GM21390 (cell line): ENCODE data around the gene SEBOX.
A peak's percentile ranks its signal among the peaks of the same experiment; 100 is the strongest.
"Not testable (repeated sequence)": the region's sequence is repeated elsewhere in the genome, so short reads cannot be mapped to it uniquely, and the experiment has no call there.

Source experiments
- ATAC-seq: cut with Tn5 transposase; IDR thresholded peaks from one replicate; pipeline ENCODE4 v1.9.1; 2021; ENCODE audit not compliant: unreplicated experiment

The SEBOX gene

DNA sequence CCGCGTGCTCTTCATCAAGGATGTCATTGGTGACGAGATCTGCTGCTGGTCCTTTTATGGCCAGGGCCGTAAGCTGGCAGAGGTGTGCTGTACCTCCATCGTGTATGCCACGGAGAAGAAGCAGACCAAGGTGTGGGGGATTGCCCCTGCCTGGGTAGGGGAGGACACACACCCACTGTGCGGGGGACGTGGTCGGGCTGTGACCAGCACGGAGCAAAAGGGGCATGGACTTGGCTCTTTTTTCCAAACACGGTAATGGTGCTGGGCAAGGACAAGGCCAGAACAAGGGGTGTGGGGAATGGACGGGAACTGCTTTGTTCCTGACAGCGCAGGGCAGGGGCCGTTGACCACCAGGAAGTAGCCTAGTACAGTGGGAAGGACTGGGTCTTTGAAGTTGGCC lies 22.7 kb downstream of the SEBOX start:
- no peak for ATAC-seq

DNA sequence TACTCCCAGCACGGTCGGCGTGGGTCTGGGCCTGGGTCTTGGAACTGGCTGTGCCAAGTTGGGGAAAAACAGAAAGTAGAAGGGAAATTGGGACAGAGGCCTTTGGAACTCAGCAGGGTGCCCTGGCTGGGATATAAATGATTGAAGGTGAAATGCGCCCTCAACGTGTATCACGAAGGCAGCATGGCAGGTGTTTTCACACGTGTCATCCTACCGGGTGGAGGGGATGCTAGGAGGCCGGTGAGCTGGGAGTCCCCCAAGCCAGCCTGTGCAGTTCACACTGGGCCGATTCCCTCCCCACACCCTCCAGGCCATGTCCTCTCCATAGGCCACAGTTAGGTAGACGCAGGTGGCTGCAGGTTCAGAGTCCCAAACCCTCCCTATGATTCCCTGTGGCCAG lies 23.5 kb downstream of the SEBOX start:
- no peak for ATAC-seq

DNA sequence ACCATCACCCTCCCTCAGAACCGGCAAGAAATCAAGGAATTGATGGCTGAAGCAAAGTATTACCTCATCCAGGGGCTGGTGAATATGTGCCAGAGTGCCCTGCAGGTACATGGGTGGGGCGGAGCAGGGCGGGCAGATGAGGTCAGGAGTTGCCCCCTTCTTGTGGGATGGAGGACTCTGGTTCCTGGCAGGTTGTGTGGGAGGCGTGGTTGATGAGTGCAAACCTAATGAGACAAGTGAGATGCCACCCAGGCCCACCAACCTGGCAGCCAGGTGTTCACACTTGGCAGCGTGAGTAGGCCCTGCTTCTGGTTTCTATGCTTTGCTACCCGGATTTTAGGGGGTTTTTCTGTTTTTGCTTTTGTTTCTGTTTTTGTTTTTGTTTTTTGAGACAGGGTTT lies 24.6 kb downstream of the SEBOX start:
- no peak for ATAC-seq

DNA sequence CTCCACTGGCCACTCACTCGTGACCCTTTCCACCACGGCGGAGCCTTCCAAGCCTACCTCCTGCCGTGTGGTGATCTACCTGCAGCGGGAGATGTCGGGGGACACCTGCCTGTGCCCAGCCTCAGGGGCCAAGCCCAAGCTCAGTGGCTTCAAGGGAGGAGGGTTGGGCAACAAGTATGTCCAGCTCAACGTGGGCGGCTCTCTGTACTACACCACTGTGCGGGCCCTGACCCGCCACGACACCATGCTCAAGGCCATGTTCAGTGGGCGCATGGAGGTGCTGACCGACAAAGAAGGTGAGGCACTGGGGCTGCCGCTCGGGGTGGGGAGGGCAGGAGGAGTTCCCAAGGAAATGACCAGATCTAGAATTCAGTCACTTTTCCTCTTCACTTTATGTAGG lies 25.6 kb downstream of the SEBOX start:
- no peak for ATAC-seq

DNA sequence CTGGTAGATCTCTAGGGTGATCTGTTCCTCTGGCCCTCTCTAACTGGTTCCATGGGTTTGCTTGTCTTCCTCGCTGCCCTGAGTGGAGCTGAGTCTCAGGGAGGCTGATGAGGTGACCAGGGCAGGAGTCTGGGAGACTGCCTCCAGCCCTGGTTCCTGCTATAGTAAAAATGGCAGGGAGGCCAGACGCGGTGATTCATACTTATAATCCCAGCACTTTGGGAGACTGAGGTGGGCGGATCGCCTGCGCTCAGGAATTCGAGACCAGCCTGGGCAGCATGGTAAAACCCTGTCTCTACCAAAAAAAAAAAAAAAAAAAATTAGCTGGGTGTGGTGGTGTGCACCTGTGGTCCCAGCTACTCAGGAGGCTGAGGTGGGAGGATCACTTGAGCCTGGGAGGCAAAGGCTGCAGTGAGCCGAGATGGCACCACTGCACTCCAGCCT lies 26.2 kb downstream of the SEBOX start:
- ATAC-seq, result not testable (repeated sequence)

DNA sequence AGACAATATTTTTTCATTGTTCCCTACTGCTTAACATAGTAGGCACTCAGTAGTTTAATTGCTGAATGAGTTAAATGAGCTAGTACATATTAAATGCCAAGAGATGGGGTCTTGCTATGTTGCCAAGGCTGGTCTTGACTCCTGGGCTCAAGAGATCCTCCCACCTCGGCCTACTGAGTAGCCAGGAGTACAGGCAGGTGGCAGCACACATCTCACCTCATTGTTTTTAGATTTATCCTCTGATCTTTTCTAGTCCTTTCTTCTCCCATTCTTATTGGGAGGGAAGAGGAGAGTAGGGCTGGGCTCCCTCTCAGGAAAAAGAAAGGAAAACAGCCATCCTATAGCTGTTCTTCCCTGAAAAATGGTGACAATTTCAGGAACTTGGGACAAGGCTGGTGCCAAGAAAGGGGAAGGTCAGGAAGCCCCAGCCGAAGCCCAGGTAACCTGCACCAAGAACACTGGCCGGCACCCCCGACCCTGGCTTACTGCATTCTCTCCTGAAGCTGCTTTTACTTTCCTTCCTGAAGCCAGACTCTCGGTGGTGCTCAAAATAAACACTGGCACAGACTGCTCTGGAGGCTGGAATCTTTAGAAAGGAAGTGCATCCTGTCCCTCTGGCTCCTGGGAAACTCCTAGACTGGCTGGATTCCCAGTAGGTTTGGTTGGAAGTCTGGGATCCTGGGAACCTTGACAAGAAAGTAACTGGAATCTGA lies 26.8 kb downstream of the SEBOX start:
- ATAC-seq, result no peak

DNA sequence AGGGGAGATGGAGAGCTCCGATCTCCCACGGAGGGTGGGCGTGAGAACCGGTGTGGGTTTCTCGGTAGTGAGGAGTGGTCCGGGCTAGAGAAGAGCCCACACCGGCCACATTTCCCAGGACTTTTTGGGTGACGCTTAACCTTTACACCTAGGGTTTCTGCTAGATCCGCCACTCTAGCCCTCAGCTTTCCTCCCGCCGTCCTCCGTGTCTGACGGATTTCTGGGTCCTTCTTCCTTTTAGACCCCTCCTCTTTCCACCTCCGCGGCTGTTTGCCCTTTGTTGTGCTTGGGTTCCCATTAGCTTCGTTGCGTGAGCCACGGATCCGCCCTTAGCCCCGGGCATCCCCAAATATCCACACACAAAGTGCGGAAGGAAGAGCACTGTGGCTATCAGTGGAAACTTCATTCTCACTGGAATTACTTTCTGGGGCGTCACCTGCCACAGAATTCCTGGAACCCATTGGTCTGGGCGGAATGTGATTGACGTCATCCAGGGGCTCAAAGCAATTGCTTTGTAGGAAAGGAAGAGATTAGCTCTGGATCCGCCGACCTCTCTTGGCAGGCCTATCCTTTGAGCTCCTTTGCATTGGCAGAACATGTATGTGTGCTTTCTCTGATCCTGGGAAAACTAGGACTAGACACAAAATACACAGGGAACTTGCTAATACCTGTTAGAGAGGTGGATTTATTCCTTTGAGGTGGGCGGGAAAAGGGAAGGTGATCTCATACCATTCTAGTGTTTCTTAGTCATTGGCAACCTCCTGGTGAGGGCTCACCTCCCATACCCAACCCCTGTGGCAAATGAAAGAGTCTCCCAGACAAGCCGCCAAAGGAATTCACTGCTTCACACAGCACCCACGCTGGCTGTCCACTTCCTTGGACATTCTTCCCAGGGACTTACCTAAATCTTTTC lies 28.8 kb downstream of the SEBOX start:
- no peak for ATAC-seq

DNA sequence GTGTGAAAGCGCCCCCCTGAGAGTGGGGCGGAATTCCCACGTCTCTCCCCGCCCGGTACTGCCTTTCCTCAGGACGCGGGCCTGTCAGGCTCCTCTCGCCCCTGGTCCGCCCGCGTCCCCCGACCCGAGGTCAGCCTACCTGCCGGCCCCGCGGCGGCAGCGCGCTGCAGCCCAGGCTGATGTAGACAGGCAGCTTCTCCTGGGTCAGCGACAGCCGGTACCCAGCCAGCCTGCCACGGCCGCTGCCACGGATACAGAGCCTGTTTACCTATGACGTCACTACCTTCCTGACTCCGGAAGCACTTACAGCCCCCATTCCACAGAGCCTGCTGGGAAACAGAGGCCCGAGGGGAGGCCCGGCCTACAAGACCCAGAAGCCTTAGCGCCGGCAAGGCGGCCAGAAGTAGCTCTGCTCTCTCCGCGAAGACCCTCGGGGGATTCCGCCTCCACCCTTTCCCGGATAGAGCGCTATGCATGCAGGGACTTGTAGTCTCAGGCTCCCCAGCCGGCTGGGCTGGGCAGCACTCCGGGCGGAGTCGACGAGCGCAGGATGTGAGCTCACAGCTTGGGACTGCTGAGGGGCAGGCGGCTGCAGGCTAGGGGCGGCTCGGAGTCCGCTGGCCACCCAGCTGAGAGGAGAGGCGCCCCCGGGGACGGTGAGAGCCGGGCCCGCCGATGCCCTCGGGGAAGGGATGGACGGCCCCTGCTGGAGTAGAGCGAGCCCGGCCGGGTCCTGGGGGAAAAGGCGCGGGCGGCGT lies 29.6 kb downstream of the SEBOX start, which contains the start of the genes IFT20 and TNFAIP1:
TSS of gene IFT20 (minus strand) at position 272 of the 758 bp plus-strand sequence. CDS start 3,487 bp downstream, outside the sequence.
TSS of gene TNFAIP1 (plus strand) at position 561 of the 758 bp plus-strand sequence. CDS start 3,761 bp downstream, outside the sequence.
- ATAC-seq, result peak; percentile 92

DNA sequence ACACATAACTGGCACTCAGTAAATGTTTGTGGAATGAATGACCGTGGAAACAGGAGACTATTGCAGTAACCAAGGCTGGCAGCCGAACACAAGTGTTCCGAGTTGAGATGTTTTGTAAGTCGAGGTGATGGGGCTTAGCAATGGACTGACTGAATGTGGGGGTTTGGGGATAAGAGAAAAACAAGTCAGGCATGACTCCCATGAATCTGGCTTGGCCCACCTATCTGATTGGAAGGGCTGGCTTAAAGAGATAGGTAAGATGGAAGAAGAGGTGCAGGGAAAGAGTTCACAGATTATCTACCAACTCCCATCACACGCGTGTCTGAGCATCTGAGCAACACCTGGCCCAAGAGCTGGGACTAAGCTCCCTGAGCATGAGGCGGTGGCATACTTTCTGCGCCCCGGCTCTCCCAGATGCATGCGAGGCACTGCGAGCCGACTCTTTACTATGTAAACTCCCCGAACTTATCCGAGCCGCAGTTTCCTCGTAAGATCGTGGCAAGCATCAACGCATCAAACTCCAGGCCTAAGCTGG lies 30.3 kb downstream of the SEBOX start:
- ATAC-seq, result no peak

DNA sequence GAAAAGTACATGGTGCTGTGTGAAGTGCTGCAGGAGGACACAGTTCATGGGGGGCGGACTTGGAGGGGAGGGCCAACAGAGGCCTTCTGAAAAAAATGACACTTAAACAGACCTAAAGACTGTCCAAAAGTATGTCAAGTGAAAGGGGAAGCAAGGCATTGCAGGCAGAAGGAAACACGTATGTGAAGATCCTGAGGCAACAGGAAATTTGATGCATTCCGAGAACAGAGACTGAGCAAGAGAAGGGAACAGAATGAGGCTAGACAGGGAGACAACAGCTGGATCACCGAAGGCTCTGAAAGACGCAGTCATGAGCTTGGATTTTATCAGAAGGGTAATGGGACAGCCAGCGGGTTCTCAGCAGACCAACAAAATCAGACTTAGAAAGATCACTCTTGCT lies 30.8 kb downstream of the SEBOX start:
- no peak for ATAC-seq

DNA sequence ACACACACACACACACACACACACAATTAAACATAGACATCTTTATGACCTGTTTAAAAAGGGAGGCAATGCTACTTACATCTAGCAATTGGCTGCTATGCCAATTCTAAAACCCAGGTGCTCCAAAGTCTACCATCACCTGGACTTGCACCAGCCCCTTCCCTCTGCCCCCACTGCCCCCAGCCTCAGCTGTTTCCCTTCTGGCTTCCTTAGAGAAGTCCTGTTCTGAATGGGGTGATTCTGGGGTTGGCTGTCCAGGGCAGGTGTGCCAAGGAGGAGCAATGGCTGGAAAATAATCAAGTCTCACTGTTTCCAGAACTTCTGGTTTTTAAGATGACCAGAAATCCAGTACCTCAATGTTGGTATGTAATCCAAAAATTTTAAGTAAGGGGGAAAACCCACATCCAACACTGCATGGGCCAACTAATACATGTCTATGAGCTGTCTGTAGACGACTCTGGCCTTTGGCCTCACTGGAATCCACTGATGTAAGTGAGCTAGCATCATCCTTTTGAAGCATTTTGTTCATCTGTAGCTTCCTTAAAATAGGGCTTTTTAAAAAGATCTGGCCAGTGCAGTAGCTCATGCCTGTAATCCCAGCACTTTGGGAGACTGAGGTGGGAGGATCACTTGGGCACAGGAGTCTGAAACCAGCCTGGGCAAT lies 31.8 kb downstream of the SEBOX start:
- ATAC-seq, result no peak

DNA sequence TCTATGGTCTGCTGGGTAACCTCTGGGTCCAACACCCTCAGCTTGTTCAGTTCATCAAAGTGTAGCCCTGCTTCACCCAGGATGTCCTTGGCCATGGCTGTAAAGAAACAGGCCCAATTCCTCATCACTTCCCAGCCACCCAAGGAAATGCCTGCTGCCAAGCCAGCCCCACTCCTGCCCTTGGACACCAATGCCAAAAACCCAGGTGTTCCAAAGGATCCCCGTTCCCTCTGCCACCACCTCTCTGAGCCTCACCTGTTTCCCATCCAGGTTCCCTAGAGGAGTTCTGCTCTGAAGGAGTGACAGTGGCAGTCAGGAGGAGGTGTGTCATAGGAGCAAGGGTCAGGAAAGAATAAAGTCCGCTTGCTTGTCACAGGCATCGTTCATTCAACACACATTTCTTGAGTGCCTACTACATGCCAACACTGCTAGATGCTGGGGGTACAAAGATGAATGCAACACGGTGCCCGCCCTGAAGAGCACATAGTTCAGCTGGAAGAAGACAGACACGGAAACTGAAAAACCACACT lies 33.0 kb downstream of the SEBOX start:
- ATAC-seq, result no peak

DNA sequence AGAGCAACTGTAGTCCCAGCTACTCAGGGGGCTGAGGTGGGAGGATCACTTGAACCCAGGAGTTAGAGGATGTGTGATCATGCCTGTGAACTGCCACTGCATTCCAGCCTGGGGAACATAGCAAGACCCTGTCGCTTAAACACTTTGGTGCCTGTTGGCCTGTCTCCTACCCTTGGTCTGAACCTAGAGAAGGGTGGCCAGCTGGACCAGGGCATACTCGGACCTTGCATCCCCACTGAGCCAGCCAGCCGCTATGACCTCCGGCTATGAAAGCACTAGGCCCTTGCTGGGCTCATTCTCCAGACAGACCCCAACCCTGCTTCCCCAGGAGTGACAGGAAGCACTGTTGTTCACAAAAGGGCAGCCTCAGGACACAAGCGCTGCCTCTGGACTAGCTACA lies 34.3 kb downstream of the SEBOX start:
- no peak for ATAC-seq

DNA sequence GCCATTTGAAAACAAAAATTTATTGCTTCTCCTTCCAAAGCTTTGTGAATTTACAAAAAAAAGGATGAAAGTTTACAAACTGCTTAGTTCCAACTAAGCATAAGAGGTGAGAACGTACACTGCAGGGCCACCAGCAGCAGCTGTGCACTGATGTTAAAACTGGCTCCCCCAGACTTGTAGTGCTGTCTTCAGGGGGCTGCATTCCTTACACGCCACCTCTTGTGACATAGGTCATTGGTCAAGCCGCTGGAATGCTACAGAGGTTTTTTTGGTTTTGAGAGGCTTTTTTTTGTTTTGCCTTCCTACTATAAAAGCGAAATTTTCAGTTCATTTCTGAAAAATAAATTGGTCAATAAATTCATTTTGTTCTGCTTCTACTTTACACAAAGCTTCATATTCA lies 36.7 kb downstream of the SEBOX start:
- ATAC-seq, result no peak

DNA sequence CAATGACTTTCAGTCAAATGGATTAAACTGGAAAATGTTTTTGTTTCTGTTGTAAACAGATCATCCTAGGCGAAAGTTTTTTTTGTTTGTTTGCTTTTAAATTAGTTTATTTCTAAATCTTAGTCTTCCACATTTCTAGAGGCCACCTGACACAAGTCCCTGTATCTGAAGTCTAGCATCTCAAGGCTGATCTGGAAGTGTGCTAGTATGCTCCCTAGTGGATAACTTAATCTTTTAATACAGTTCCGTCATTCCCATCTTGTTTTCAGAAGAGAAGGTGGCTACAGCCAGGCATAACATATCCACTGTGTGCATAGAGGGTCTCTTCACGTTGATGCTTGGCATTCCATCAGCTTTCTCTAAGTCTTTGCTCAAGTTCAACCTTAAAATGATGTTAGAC lies 37.3 kb downstream of the SEBOX start:
- no peak for ATAC-seq

DNA sequence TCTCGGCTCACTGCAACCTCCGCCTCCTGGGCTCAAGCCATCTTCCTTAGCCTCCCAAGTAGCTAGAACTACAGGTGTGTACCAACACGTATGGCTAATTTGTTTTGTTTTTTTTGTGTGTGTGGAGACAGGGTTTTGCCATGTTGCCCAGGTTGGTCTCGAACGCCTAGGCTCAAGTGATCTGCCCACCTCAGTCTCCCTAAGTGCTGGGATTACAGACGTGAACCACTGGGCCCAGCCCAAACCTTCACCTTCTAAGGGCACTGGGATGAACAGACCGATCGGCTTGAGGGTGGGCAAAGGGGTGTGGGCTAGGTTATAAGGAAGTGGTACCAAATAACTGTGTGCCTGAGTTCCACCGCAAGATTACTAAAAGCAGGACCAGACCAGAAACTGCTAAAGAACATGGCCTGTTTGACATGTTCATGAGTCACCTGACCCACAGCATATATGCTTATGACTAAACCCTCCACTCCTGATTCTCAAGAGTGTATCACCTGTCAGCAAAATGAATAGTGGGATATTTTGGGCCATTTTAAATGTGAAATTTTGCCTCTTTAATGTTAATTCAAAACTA lies 37.9 kb downstream of the SEBOX start:
- peak; percentile 70 for ATAC-seq

DNA sequence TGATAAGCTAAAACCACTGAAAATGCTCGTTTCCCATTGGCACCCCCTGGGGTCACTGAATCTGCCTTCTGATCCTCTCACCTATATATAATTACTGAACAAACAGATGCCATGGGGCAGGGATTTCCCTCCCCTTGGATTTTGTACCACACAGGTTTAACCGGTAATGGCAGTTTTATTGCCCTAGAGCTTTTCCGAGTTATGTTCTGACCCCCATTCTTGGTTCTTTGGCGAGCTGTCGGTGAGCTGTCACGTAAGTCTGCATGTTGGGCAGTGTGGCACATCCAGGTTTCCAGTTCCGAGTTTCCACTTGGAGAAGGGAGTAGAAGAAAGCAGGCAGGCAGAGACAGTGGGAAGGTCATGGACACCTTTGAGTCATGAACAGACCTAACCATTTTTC lies 38.9 kb downstream of the SEBOX start:
- no peak for ATAC-seq

DNA sequence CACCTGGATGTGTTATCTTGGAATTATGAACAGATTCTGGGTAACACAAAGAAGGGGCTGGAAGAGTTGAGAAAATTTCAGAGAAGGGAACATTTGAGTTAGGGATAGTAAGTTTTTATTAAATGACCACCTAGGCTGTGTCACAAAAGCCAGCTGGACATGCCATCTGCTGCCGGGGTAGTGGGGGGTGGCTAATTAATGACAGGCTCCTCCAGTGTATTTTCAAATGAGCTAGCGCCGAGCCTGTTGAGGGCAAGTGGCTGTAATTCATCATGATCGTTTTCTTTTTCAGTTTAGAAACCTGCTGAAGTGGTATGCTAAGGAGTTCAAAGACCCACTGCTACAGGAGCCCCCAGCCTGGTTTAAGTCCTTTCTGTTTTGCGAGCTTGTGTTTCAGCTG lies 39.8 kb downstream of the SEBOX start:
- no peak for ATAC-seq

DNA sequence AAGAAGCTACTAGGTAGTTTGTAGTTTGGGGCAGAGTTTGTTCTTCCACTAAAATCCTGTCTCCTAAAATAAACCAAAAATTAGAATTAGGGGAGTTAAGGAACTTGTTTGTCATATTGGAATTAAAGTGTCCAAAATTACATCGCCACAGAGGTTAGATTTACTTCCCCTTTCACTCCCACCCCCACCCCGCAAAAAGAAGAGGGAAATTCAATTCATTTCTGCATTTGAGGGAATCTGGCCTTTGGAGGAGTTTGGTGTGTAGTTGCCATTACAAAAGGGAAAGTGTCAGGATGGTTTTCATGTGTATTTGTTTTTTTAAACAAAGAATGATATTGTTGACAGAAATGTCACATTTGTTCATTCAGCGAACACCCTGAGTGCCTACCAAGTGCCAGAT lies 40.2 kb downstream of the SEBOX start:
- no peak for ATAC-seq

DNA sequence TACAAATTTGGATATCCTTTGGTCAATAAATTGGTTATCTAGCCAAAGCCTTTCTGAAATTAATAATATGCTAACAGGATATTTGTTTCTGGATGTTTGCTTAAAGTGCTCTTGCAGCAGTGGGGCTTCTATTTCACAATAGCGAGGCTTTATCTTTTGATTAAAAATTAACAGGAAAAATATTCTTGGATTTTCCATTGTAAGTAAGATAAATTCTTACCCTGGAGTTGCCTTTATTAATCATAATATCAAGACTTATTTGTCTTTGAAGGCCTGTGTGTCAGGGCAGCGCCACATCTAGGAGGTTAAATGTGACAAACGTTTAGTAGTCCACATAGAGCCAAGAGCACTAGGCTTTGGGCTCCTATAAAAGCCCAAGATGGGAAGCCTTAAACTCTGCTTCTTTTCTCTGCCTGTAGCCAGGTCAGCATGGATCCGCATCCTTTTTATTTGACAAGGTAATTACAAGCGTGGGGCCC lies 40.7 kb downstream of the SEBOX start:
- no peak for ATAC-seq
